Peyer's patch (tissue), 4 donors: Measurements from ENCODE around the gene VTI1A. TPM values are rescaled to one million over a fixed set of nuclear protein-coding genes. Genes with fewer than 3 reads are reported as not detected.

Experiments
- DNase-seq, 3 donors: peaks; one replicate each; pipeline ENCODE4 v3.0.0-alpha.2; 2017 to 2019
- H3K27ac ChIP-seq, 4 donors: fragments of 200-600 bp; sonication (generic); one replicate each; pipeline ENCODE4 v1.5.1; 2016 to 2019
- H3K27me3 ChIP-seq, 2 donors: fragments of 200-600 bp; sonication (generic); one replicate each; pipeline ENCODE4 v1.5.1; 2019
- H3K36me3 ChIP-seq, 3 donors: fragments of 200-600 bp; sonication (generic); one replicate each; pipeline ENCODE4 v1.5.1; 2016 to 2019
- H3K4me1 ChIP-seq, 4 donors: fragments of 200-600 bp; sonication (generic); one replicate each; pipeline ENCODE4 v1.5.1; 2016 to 2019
- H3K4me3 ChIP-seq, 4 donors: fragments of 200-600 bp; sonication (generic); 1 replicate in 3 of 4; 2 replicates in 1 of 4; pipeline ENCODE4 v1.5.1; 2016 to 2019; ENCODE audit warnings: mild to moderate bottlenecking in 1 of 4
- H3K9me3 ChIP-seq, 4 donors: fragments of 200-600 bp; sonication (generic); one replicate each; pipeline ENCODE4 v1.5.1; 2016 to 2019; ENCODE audit warnings: mild to moderate bottlenecking in 1 of 4
- CTCF ChIP-seq, 6 experiments: fragments of 450-650 bp in 4 of 6; fragments of 200-600 bp in 2 of 6; sonication (generic) in 1 of 6; IDR thresholded peaks; one replicate each; pipeline ENCODE4 v1.5.1; 2017 to 2019; ENCODE audit warnings: antibody characterized with exemption in 6 of 6, mild to moderate bottlenecking in 3 of 6, moderate library complexity in 1 of 6
- POLR2A ChIP-seq, 2 donors: fragments of 450-650 bp; IDR thresholded peaks; one replicate each; pipeline ENCODE4 v1.5.1; 2017; ENCODE audit warnings: antibody characterized with exemption in 2 of 2, mild to moderate bottlenecking in 2 of 2, moderate library complexity in 2 of 2
- total RNA-seq, 4 donors: library from RNA; depleted of rRNA; stranded (reverse); fragments of >200 nt; gene quantifications; one replicate each; pipeline ENCODE4 v1.1.0, GENCODE V29; 2016

Gene VTI1A
- total RNA-seq, 4 donors from 2014 or later: 97.2 to 710 (median 170) TPM

DNA sequence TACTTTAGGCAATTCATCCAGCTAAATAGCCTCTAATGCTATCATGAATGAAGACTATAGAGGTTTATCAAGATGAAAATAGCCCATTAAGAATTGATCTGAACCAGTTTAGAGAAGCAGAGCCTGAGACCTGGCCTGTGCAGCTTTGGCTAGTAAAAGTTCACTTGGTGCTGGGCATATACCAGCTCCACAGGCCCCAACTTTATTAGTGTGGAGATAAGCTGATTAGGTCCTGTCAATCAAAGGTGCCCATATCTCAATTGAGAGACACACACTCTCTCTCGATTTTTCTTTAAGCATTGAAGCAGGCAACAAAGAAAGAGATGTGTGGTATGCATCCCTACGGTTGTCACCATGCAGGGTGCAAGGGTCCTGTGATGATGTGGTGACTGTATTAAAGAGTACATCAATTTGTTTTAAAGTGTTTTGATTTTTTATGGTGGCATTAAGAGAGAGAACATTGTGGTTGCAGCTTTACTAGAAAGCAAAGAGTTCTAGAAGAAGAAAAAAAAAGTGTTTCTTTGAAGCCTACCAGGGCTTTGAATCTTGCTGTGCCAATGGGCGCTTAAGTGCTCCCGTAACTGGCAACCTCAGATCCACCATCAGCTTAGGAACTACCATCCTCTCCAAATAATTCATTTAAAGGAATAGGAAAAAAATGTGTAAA is 111.6 kb downstream of the VTI1A start:
- no peak for DNase-seq
- Histone ChIP-seq H3K27me3 (no peaks in the 10 kb centered on the region), H3K27ac (no peak overlapping the region), H3K36me3 (no peaks in the 10 kb centered on the region), H3K4me3 (no peak overlapping the region), H3K9me3 (no peaks in the 10 kb centered on the region), H3K4me1 (no peaks in the 10 kb centered on the region)
- no peak for TF ChIP-seq CTCF (IDR thresholded peaks at IDR 0.05)
- TF ChIP-seq POLR2A (IDR thresholded peaks at IDR 0.05): no peak

GRCh38 chr10:112559349-112559748 is 112.3 kb downstream of the VTI1A start:
- DNase-seq: no peak
- no peak overlapping the region for H3K27ac ChIP-seq
- H3K4me1 ChIP-seq: no peaks in the 10 kb centered on the region
- no peaks in the 10 kb centered on the region for H3K9me3 ChIP-seq
- no peaks in the 10 kb centered on the region for H3K36me3 ChIP-seq
- TF ChIP-seq POLR2A (IDR thresholded peaks at IDR 0.05) (no peak), CTCF (IDR thresholded peaks at IDR 0.05) (no peak)
- H3K27me3 ChIP-seq: no peaks in the 10 kb centered on the region
- H3K4me3 ChIP-seq: no peak overlapping the region

- no peak overlapping the region for H3K4me3 ChIP-seq
- no peak for DNase-seq
- no peaks in the 10 kb centered on the region for H3K36me3 ChIP-seq
- H3K9me3 ChIP-seq: no peaks in the 10 kb centered on the region
- H3K27ac ChIP-seq: no peak overlapping the region
- TF ChIP-seq POLR2A (IDR thresholded peaks at IDR 0.05): no peak
- no peak for TF ChIP-seq CTCF (IDR thresholded peaks at IDR 0.05)
- no peaks in the 10 kb centered on the region for H3K4me1 ChIP-seq
- H3K27me3 ChIP-seq: no peaks in the 10 kb centered on the region
Observed at GRCh38 chr10:112562122-112562521, 115.1 kb downstream of the VTI1A start.

DNA sequence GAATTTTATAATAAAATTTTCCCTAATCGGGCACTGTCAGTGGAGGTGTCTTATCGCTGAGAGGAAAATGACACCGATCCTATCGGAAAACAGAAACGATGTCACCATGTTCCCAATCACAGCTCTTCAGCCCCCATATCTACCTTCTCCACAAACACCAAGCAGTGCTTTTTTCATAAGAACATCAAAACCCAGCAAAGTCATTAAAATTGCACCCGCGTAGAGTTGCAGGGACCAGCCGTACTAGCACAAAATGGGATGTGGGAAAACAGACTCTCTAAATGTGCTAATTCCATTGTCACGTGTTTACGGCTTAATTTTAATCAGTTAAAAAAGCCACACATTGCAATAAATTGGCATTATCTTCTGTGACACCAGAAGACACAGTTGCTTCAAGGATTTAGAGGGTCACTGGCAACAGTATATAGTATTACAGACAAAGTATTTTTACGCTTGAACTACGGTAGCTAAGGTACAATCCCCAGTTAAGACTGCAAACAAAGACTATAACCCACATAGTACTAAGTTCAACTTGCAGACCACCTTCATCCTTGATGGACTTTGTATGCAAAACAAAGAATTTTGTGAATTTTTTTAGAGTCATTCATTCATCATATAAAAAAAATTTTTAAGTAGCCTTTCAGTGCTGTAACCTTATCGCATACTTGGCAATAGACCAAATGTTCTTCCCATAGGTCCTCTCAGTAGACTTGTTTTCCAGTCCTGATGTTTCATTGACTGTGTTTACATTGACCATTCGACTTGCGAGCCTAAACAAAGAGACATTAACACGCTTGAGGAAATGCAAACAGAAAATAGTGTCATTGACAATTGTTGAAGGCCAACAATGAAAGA is 116.0 kb downstream of the VTI1A start:
- Histone ChIP-seq H3K27me3 (no peaks in the 10 kb centered on the region), H3K9me3 (no peaks in the 10 kb centered on the region), H3K27ac (no peak overlapping the region), H3K4me3 (no peak overlapping the region), H3K4me1 (no peaks in the 10 kb centered on the region), H3K36me3 (no peaks in the 10 kb centered on the region)
- TF ChIP-seq POLR2A (IDR thresholded peaks at IDR 0.05): no peak
- no peak for TF ChIP-seq CTCF (IDR thresholded peaks at IDR 0.05)
- no peak for DNase-seq

- no peak for TF ChIP-seq POLR2A (IDR thresholded peaks at IDR 0.05)
- H3K9me3 ChIP-seq: no peaks in the 10 kb centered on the region
- DNase-seq: no peak
- no peaks in the 10 kb centered on the region for H3K36me3 ChIP-seq
- no peak overlapping the region for H3K27ac ChIP-seq
- H3K4me3 ChIP-seq: no peak overlapping the region
- H3K27me3 ChIP-seq: no peaks in the 10 kb centered on the region
- no peaks in the 10 kb centered on the region for H3K4me1 ChIP-seq
Observed at GRCh38 chr10:112564337-112564736, 117.3 kb downstream of the VTI1A start.

DNA sequence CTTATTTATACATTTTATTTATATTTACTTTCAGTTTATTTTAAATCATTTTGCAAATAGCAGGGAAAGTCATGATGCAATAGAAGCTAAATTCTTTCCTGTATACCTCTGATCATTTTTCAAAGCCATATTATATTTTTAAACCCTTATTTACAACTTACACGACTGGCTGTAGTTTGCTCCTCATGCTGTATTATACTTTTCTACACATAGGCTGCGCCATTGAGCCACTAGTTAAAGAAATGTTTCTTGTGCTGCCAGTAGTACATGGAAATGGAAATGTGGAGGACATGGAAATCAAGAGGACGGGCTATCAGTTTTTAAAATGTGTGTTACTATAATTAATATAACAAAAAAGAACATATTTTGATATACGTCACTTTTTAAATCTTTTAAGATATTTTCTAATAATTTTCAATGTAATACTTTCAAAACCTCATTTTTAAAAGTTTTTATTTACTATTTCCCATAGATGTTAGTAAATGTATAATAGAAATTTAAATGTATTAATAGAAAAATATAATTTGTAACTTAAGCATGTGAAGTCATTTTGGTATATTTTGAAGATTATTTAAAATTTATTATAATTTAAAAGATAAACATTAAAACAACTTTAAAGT is 118.5 kb downstream of the VTI1A start:
- Histone ChIP-seq H3K36me3 (no peaks in the 10 kb centered on the region), H3K9me3 (no peaks in the 10 kb centered on the region), H3K4me3 (no peak overlapping the region), H3K27me3 (no peaks in the 10 kb centered on the region), H3K4me1 (no peaks in the 10 kb centered on the region), H3K27ac (no peak overlapping the region)
- peak in 1 of 3 donors; percentile 59 for DNase-seq
- TF ChIP-seq CTCF (IDR thresholded peaks at IDR 0.05): peak in 5 of 6 experiments; percentile 2 to 91 (median 84)
- TF ChIP-seq POLR2A (IDR thresholded peaks at IDR 0.05): no peak
